ENCODE measurements around the gene CLEC7A. TPM values are rescaled to one million over a fixed set of nuclear protein-coding genes. Genes with fewer than 3 reads are reported as not detected.
A peak's percentile ranks its signal among the peaks of the same experiment; 100 is the strongest.

The CLEC7A gene
- total and polyA plus RNA-seq, 4 donors: 16.8 to 50.8 (median 31.9) TPM

GRCh38 chr12:10142976-10143589 is 13.1 kb upstream of the CLEC7A start:
- 0 to 43% methylated on average over 1 of the region's 1 CpG for WGBS, 2 donors
- H3K4me1 ChIP-seq (ENCODE audit: control insufficient read depth in 5 of 5, insufficient read depth in 5 of 5, low read length in 5 of 5): no peaks in the 10 kb centered on the region
- no peak overlapping the region for H3K4me3 ChIP-seq
- H3K27ac ChIP-seq (ENCODE audit: low read depth in 1 of 2, low read length in 1 of 2): no peak overlapping the region
- H3K27me3 ChIP-seq (ENCODE audit: control insufficient read depth in 3 of 3, insufficient read depth in 3 of 3, low read length in 2 of 3): no peaks in the 10 kb centered on the region
- H3K9ac ChIP-seq (ENCODE audit: insufficient read depth in 1 of 2, low read length in 2 of 2): no peak overlapping the region
- ATAC-seq (ENCODE audit: insufficient read depth, low FRiP score) (no peak), DNase-seq (no peak)
- H3K9me3 ChIP-seq (ENCODE audit: control insufficient read depth in 4 of 4, insufficient read depth in 3 of 4, low read length in 3 of 4): no peaks in the 10 kb centered on the region
- no peaks in the 10 kb centered on the region for H3K36me3 ChIP-seq (ENCODE audit: control insufficient read depth in 4 of 4, insufficient read depth in 4 of 4, low read length in 4 of 4)
- no peak for TF ChIP-seq CTCF (IDR thresholded peaks at IDR 0.05; ENCODE audit: control extremely low read depth, extremely low read depth)

GRCh38 chr12:10140001-10140400 is 10.0 kb upstream of the CLEC7A start:
- H3K4me1 ChIP-seq (ENCODE audit: control insufficient read depth in 5 of 5, insufficient read depth in 5 of 5, low read length in 5 of 5): no peaks in the 10 kb centered on the region
- no peaks in the 10 kb centered on the region for H3K27me3 ChIP-seq (ENCODE audit: control insufficient read depth in 3 of 3, insufficient read depth in 3 of 3, low read length in 2 of 3)
- no peaks in the 10 kb centered on the region for H3K36me3 ChIP-seq (ENCODE audit: control insufficient read depth in 4 of 4, insufficient read depth in 4 of 4, low read length in 4 of 4)
- DNase-seq (peak; percentile 57 to 74 (median 66)), ATAC-seq (ENCODE audit: insufficient read depth, low FRiP score) (peak; percentile 34)
- 11 to 25% methylated on average over 2 of the region's 2 CpGs for WGBS, 2 donors
- H3K4me3 ChIP-seq: no peak overlapping the region
- peak; percentile 70 for TF ChIP-seq CTCF (IDR thresholded peaks at IDR 0.05; ENCODE audit: control extremely low read depth, extremely low read depth)
- no peaks in the 10 kb centered on the region for H3K9me3 ChIP-seq (ENCODE audit: control insufficient read depth in 4 of 4, insufficient read depth in 3 of 4, low read length in 3 of 4)
- no peak overlapping the region for H3K27ac ChIP-seq (ENCODE audit: low read depth in 1 of 2, low read length in 1 of 2)
- H3K9ac ChIP-seq (ENCODE audit: insufficient read depth in 1 of 2, low read length in 2 of 2): no peak overlapping the region

DNA sequence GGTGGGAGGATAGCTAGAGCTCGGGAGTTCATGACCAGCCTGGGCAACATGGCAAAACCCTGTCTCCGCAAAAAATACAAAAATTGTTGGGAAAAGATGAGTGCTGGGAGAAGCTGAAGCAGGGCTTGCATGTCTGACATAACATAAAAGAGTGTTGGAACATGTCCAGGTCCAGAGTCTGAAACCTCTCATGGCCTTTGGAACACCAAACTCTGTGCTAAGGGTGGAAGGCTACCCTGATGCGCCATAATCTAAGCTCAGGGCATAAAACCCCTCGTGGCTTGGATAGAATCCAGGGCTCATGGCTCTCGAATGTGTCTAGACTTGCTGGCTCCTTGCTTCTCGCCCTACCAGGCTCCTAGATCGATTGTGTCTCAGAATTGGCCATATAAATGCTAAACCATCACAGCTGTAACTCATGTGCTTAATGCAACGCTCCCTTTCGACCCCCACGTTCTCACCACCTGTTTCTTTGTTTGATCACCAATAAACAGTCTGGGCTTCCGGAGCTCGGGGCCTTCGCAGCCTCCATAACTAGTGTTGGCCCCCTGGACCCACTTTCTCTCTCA is 6.7 kb upstream of the CLEC7A start:
- Histone ChIP-seq H3K27ac (ENCODE audit: low read depth in 1 of 2, low read length in 1 of 2) (no peak overlapping the region), H3K36me3 (ENCODE audit: control insufficient read depth in 4 of 4, insufficient read depth in 4 of 4, low read length in 4 of 4) (no peaks in the 10 kb centered on the region), H3K4me1 (ENCODE audit: control insufficient read depth in 5 of 5, insufficient read depth in 5 of 5, low read length in 5 of 5) (peaks cover 0 to 6% (median 0%) of the 10 kb centered on the region in 5 donors), H3K4me3 (no peak overlapping the region), H3K27me3 (ENCODE audit: control insufficient read depth in 3 of 3, insufficient read depth in 3 of 3, low read length in 2 of 3) (no peaks in the 10 kb centered on the region), H3K9me3 (ENCODE audit: control insufficient read depth in 4 of 4, insufficient read depth in 3 of 4, low read length in 3 of 4) (no peaks in the 10 kb centered on the region), H3K9ac (ENCODE audit: insufficient read depth in 1 of 2, low read length in 2 of 2) (no peak overlapping the region)
- 83 to 86% methylated on average over 13 of the region's 13 CpGs for WGBS, 2 donors
- peak in 2 of 3 donors; percentile 21 to 35 for DNase-seq
- ATAC-seq (ENCODE audit: insufficient read depth, low FRiP score): no peak
- no peak for TF ChIP-seq CTCF (IDR thresholded peaks at IDR 0.05; ENCODE audit: control extremely low read depth, extremely low read depth)
